Measurements from ENCODE around the gene PPFIA4. TPM values are rescaled to one million over a fixed set of nuclear protein-coding genes. Genes with fewer than 3 reads are reported as not detected.

Gene PPFIA4
- total and polyA plus RNA-seq, 7 donors, result 8.3 to 99.8 (median 29.1) TPM

DNA sequence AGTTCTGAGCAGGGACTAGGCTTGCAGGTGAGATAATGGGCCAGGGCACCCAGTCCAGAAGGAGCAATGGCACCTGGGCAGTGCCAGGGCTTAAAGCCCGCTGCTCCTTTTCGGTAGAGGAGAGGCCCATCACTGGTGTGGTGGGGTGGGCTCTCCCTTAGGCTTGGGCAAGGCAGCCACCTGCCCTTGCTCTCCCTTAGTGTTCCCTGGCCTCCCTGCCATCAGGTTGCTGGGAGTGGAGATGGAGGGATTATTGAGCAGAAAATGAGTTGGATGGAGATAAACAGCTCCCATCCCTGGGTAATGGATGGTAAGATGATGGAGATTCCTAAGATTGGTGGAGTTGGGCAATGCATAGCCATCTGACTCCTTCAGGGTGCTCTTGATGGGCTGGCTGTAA, 51.7 kb downstream of the PPFIA4 start:
- no peak for DNase-seq
- no peaks in the 10 kb centered on the region for H3K27me3 ChIP-seq (ENCODE audit: insufficient read depth in 3 of 3, low read length in 2 of 3)
- H3K4me3 ChIP-seq, result no peak overlapping the region
- intact Hi-C loops (cut with DNase I), result loop anchor here in 1 of 2 donors (5.0 kb wide), 1 partner anchor 36 kb away; no protein-coding TSS in a partner anchor
- peaks cover 0 to 30% of the 10 kb centered on the region in 2 donors for H3K36me3 ChIP-seq (ENCODE audit: insufficient read depth in 1 of 2, low read depth in 1 of 2)
- no peak for ATAC-seq
- no peaks in the 10 kb centered on the region for H3K9me3 ChIP-seq
- H3K4me1 ChIP-seq, result peaks cover 29% of the 10 kb centered on the region
- TF ChIP-seq, protein P1, sequence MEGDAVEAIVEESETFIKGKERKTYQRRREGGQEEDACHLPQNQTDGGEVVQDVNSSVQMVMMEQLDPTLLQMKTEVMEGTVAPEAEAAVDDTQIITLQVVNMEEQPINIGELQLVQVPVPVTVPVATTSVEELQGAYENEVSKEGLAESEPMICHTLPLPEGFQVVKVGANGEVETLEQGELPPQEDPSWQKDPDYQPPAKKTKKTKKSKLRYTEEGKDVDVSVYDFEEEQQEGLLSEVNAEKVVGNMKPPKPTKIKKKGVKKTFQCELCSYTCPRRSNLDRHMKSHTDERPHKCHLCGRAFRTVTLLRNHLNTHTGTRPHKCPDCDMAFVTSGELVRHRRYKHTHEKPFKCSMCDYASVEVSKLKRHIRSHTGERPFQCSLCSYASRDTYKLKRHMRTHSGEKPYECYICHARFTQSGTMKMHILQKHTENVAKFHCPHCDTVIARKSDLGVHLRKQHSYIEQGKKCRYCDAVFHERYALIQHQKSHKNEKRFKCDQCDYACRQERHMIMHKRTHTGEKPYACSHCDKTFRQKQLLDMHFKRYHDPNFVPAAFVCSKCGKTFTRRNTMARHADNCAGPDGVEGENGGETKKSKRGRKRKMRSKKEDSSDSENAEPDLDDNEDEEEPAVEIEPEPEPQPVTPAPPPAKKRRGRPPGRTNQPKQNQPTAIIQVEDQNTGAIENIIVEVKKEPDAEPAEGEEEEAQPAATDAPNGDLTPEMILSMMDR (IDR thresholded peaks at IDR 0.05), result no peak
- WGBS, 3 donors, result 84 to 100% (median 98%) methylated on average over 2 of the region's 2 CpGs
- no peak overlapping the region for H3K27ac ChIP-seq

DNA sequence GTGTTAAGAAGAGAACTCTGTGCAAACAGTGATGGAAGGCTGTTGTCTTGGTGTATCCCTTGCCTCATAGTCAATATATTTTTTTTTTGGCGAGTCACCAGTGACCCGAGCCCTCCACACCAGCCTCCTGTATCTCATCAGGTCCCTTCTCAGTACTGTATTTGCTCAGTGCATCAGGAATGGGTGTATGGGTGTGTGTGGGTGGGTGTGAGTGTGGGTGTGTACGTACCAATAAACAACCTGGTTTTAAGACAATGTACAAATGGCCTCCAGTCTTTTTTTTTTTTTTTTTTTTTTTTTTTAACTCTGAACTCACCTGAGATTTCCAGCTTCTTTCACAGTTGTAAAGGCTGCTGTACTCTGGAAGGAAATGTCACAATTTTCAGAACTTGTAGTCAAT, 52.2 kb downstream of the PPFIA4 start:
- intact Hi-C loops (cut with DNase I), result loop anchor here in 1 of 2 donors (5.0 kb wide), 1 partner anchor 36 kb away; no protein-coding TSS in a partner anchor
- Histone ChIP-seq H3K27me3 (ENCODE audit: insufficient read depth in 3 of 3, low read length in 2 of 3) (no peaks in the 10 kb centered on the region), H3K27ac (no peak overlapping the region), H3K9me3 (no peaks in the 10 kb centered on the region), H3K36me3 (ENCODE audit: insufficient read depth in 1 of 2, low read depth in 1 of 2) (peaks cover 0 to 33% of the 10 kb centered on the region in 2 donors), H3K4me1 (peaks cover 29% of the 10 kb centered on the region), H3K4me3 (no peak overlapping the region)
- 86 to 96% (median 92%) methylated on average over 3 of the region's 3 CpGs for WGBS, 3 donors
- ATAC-seq, result no peak
- TF ChIP-seq, protein P1 (IDR thresholded peaks at IDR 0.05), result no peak
- DNase-seq, result no peak

DNA sequence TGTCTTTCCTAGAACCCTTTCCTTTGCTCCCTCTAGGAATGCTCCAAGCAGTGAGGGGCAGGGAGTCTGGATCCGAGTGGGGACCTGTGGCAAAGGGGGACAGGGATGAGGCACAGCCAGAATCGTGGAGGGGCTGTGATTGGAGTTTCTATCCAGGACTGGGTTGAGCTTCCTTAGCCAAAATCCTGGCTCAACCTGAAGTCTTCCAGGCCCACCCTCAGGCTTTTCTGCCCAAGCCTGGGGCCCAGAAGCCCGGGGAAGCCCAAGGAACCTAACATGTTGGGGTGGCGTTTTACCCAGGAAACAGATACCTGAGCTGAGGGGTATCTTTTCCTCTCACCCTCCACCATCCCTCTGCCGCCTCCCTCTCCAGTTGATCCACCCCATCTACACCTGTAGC, 54.2 kb downstream of the PPFIA4 start:
- no peak for DNase-seq
- TF ChIP-seq, protein P1 (IDR thresholded peaks at IDR 0.05), result no peak
- intact Hi-C loops (cut with DNase I), result no loop called here
- Histone ChIP-seq H3K4me1 (peaks cover 17% of the 10 kb centered on the region), H3K9me3 (no peaks in the 10 kb centered on the region), H3K27ac (peak overlapping the region; percentile 81), H3K4me3 (no peak overlapping the region), H3K27me3 (ENCODE audit: insufficient read depth in 3 of 3, low read length in 2 of 3) (no peaks in the 10 kb centered on the region), H3K36me3 (ENCODE audit: insufficient read depth in 1 of 2, low read depth in 1 of 2) (peaks cover 0 to 33% of the 10 kb centered on the region in 2 donors)
- ATAC-seq, result no peak
- WGBS, 3 donors, result 77 to 93% (median 85%) methylated on average over 5 of the region's 5 CpGs

DNA sequence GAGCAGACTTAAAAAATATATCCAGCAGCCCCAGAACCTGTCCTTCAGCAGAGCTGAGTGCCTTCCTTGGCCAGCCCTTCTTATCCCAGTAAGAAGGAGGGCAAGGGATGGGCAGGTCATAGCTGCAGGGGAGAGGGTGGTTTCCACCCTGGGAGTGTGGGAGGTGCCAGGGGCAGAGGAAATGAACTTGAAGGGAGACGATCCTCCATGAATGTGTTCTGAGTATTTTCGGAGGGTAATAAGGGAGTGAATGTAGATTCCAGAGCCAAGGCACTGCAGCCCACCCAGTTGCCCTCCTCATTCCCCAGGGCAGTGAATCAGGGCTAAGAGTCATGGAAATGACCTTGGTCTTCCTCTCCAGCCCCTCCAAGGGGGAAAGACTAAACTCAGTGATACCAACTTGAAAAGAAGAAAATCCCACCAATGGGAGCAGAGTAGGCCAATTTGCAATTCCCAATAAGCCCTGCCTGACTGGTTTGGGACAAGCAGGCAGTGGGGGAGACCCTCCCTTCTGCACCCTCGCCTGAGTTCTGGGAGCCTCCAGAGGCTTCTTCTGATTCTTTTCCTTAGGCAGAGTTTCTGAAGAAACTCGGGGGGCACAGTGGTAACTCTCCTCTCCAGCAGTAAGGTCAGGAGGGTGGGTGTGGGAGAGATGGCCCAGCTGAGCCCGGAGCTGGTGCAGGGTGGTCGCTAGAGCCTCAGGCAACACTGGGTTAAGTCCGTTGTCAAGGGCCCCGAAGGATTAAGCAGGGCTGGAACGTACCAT, 55.4 kb downstream of the PPFIA4 start:
- H3K9me3 ChIP-seq, result no peaks in the 10 kb centered on the region
- no peak for DNase-seq
- ATAC-seq, result no peak
- TF ChIP-seq, protein P1 (IDR thresholded peaks at IDR 0.05), result no peak
- H3K36me3 ChIP-seq (ENCODE audit: insufficient read depth in 1 of 2, low read depth in 1 of 2), result peaks cover 0 to 21% of the 10 kb centered on the region in 2 donors
- H3K27me3 ChIP-seq (ENCODE audit: insufficient read depth in 3 of 3, low read length in 2 of 3), result no peaks in the 10 kb centered on the region
- peak overlapping the region; percentile 99 for H3K4me3 ChIP-seq
- WGBS, 3 donors, result 46 to 58% (median 49%) methylated on average over 9 of the region's 9 CpGs
- intact Hi-C loops (cut with DNase I), result no loop called here
- peak overlapping the region; percentile 81 for H3K27ac ChIP-seq
- peaks cover 20% of the 10 kb centered on the region for H3K4me1 ChIP-seq

DNA sequence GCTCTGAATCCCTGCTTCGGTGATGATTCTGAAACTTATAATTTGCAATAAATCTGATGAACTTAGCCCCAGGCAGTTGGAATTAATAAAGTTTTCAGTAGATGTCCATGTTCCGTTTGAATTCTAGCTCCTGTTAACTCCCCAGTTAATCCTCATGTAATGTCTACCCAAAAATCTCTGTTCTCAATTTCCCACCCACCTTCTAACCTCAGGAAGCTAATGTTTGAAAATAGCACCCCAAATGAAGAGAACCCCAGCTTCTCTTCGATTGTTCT, 55.9 kb downstream of the PPFIA4 start:
- TF ChIP-seq, protein P1 (IDR thresholded peaks at IDR 0.05), result no peak
- H3K27ac ChIP-seq, result peak overlapping the region; percentile 81
- peaks cover 0 to 18% of the 10 kb centered on the region in 2 donors for H3K36me3 ChIP-seq (ENCODE audit: insufficient read depth in 1 of 2, low read depth in 1 of 2)
- peak overlapping the region; percentile 99 for H3K4me3 ChIP-seq
- no peaks in the 10 kb centered on the region for H3K27me3 ChIP-seq (ENCODE audit: insufficient read depth in 3 of 3, low read length in 2 of 3)
- peaks cover 24% of the 10 kb centered on the region for H3K4me1 ChIP-seq
- DNase-seq, result no peak
- 38 to 60% (median 50%) methylated on average over 3 of the region's 3 CpGs for whole genome bisulfite sequencing, 3 donors
- no peaks in the 10 kb centered on the region for H3K9me3 ChIP-seq
- no peak for ATAC-seq
- intact Hi-C loops (cut with DNase I), result no loop called here
